ENCODE data around the gene CDK5. TPM values are rescaled to one million over a fixed set of nuclear protein-coding genes. Genes with fewer than 3 reads are reported as not detected.
A peak's percentile ranks its signal among the peaks of the same experiment; 100 is the strongest.

The CDK5 gene
- total RNA-seq, 1 experiment from 2014 or later: 21.1 TPM

GRCh38 chr7:151018421-151019129, 39.1 kb downstream of the CDK5 start:
- DNase-seq (ENCODE audit: low spot score): peak; percentile 60
- ChIA-PET CTCF (interaction anchor here (0.5 to 1.4 kb wide), 6 partner anchors 10 to 120 kb away, joined by 3 to 7 read pairs (median 3); partner anchors contain the start of gene ABCB8), POLR2A (ENCODE audit: low non-redundant PET) (interaction anchor here (0.6 kb wide), 1 partner anchor 74 kb away, joined by 4 read pairs; no protein-coding TSS in a partner anchor)
- intact Hi-C loops (cut with micrococcal nuclease; ENCODE audit: unreplicated experiment): no loop called here
- H3K9me3 ChIP-seq (ENCODE audit: low read depth, low read length, poor library complexity, severe bottlenecking): no peaks in the 10 kb centered on the region
- peaks cover 6% of the 10 kb centered on the region for H3K27me3 ChIP-seq (replicated peaks; ENCODE audit: insufficient read depth, low read depth, low read length, poor library complexity)
- H3K4me1 ChIP-seq (ENCODE audit: insufficient read depth, low read length, poor library complexity, severe bottlenecking): peaks cover 14% of the 10 kb centered on the region
- no peaks in the 10 kb centered on the region for H3K36me3 ChIP-seq (ENCODE audit: insufficient read depth, low read length, poor library complexity, severe bottlenecking)
- H3K27ac ChIP-seq (ENCODE audit: low read depth, low read length, poor library complexity, severe bottlenecking): no peak overlapping the region
- no TSS peak for BruUV-seq (replicated peaks)
- peak overlapping the region; percentile 36 for H3K4me3 ChIP-seq (ENCODE audit: low read depth, low read length, poor library complexity, severe bottlenecking)
- TF ChIP-seq EZH2 (IDR thresholded peaks at IDR 0.05; ENCODE audit: borderline replicate concordance, low read depth, low read length, poor library complexity, severe bottlenecking): no peak
- TF ChIP-seq, protein P1, sequence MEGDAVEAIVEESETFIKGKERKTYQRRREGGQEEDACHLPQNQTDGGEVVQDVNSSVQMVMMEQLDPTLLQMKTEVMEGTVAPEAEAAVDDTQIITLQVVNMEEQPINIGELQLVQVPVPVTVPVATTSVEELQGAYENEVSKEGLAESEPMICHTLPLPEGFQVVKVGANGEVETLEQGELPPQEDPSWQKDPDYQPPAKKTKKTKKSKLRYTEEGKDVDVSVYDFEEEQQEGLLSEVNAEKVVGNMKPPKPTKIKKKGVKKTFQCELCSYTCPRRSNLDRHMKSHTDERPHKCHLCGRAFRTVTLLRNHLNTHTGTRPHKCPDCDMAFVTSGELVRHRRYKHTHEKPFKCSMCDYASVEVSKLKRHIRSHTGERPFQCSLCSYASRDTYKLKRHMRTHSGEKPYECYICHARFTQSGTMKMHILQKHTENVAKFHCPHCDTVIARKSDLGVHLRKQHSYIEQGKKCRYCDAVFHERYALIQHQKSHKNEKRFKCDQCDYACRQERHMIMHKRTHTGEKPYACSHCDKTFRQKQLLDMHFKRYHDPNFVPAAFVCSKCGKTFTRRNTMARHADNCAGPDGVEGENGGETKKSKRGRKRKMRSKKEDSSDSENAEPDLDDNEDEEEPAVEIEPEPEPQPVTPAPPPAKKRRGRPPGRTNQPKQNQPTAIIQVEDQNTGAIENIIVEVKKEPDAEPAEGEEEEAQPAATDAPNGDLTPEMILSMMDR (conservative IDR thresholded peaks at IDR 0.05; ENCODE audit: low read depth, low read length): no peak; the same call in 1 of the 2 replicates

- Histone ChIP-seq H3K4me3 (ENCODE audit: low read depth, low read length, poor library complexity, severe bottlenecking) (peak overlapping the region; percentile 36), H3K36me3 (ENCODE audit: insufficient read depth, low read length, poor library complexity, severe bottlenecking) (no peaks in the 10 kb centered on the region), H3K27ac (ENCODE audit: low read depth, low read length, poor library complexity, severe bottlenecking) (no peak overlapping the region), H3K27me3 (replicated peaks; ENCODE audit: insufficient read depth, low read depth, low read length, poor library complexity) (peaks cover 6% of the 10 kb centered on the region), H3K9me3 (ENCODE audit: low read depth, low read length, poor library complexity, severe bottlenecking) (no peaks in the 10 kb centered on the region), H3K4me1 (ENCODE audit: insufficient read depth, low read length, poor library complexity, severe bottlenecking) (peaks cover 19% of the 10 kb centered on the region)
- no TSS peak for BruUV-seq (replicated peaks)
- intact Hi-C loops (cut with micrococcal nuclease; ENCODE audit: unreplicated experiment): no loop called here
- POLR2A ChIA-PET (ENCODE audit: low non-redundant PET): interaction anchor here (0.5 kb wide), 1 partner anchor 736 kb away, joined by 3 read pairs; no protein-coding TSS in a partner anchor
- TF ChIP-seq, protein P1 (conservative IDR thresholded peaks at IDR 0.05; ENCODE audit: low read depth, low read length): peak; percentile 100
- no peak for TF ChIP-seq EZH2 (IDR thresholded peaks at IDR 0.05; ENCODE audit: borderline replicate concordance, low read depth, low read length, poor library complexity, severe bottlenecking)
- CTCF ChIA-PET: interaction anchor here (0.5 to 1.4 kb wide), 6 partner anchors 10 to 719 kb away, joined by 3 to 7 read pairs (median 4); partner anchors contain the start of gene ABCB8
- DNase-seq (ENCODE audit: low spot score): peak; percentile 78
Measured at GRCh38 chr7:151017953-151018420, 39.7 kb downstream of the CDK5 start.

DNA sequence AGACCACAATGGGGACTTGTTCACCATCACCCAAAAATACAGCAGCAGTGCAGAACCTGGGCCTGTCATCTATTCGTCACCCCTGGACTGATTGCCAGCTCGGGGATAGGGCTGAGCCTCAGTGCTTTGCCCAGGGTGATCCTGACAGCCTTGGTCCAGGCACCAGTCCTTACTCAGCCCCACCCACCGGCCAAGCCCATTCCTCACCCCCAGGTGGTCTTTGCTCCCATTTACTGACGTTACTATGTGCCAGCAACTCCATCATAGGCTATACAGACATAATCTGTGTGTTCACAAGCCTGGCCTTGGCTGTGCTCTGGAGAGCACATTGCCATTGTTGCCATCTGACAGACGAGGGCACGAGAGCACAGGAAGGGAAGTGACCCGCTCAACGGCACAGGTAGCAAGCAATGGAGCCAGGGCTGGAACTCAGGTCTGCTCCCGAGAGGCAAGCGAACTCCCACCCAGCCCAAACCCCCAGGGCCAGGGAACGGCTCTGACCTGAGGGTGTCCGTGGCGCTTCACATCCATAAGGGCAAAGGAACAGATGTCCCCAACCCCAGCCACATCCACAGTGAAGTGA, 40.2 kb downstream of the CDK5 start:
- no peak overlapping the region for H3K27ac ChIP-seq (ENCODE audit: low read depth, low read length, poor library complexity, severe bottlenecking)
- intact Hi-C loops (cut with micrococcal nuclease; ENCODE audit: unreplicated experiment): no loop called here
- no peak for DNase-seq (ENCODE audit: low spot score)
- H3K4me3 ChIP-seq (ENCODE audit: low read depth, low read length, poor library complexity, severe bottlenecking): peak overlapping the region; percentile 36
- no TSS peak for BruUV-seq (replicated peaks)
- TF ChIP-seq, protein P1 (conservative IDR thresholded peaks at IDR 0.05; ENCODE audit: low read depth, low read length): no peak
- no peak for TF ChIP-seq EZH2 (IDR thresholded peaks at IDR 0.05; ENCODE audit: borderline replicate concordance, low read depth, low read length, poor library complexity, severe bottlenecking)
- no peaks in the 10 kb centered on the region for H3K9me3 ChIP-seq (ENCODE audit: low read depth, low read length, poor library complexity, severe bottlenecking)
- peaks cover 25% of the 10 kb centered on the region for H3K4me1 ChIP-seq (ENCODE audit: insufficient read depth, low read length, poor library complexity, severe bottlenecking)
- no peaks in the 10 kb centered on the region for H3K36me3 ChIP-seq (ENCODE audit: insufficient read depth, low read length, poor library complexity, severe bottlenecking)
- H3K27me3 ChIP-seq (replicated peaks; ENCODE audit: insufficient read depth, low read depth, low read length, poor library complexity): peaks cover 6% of the 10 kb centered on the region
- ChIA-PET CTCF (interaction anchor here (0.6 kb wide), 2 partner anchors 54 to 718 kb away, joined by 3 to 4 read pairs; no protein-coding TSS in a partner anchor), POLR2A (ENCODE audit: low non-redundant PET) (interaction anchor here (0.5 kb wide), 1 partner anchor 736 kb away, joined by 3 read pairs; no protein-coding TSS in a partner anchor)
